Naive thymus-derived CD8-positive, alpha-beta T cell (primary cell): ENCODE measurements around the gene INTS7. TPM values are rescaled to one million over a fixed set of nuclear protein-coding genes. Genes with fewer than 3 reads are reported as not detected.

Source experiments
- ATAC-seq, 2 donors: fragments of 150-1000 bp; cut with Tn5 transposase in 1 of 2; sonication (Bioruptor Pico), chemical (Tn5 transposase) in 1 of 2; 1 replicate in 1 of 2; 2 replicates in 1 of 2; pipeline ENCODE4 v1.10.0; 2021; ENCODE audit warnings: mild to moderate bottlenecking in 2 of 2, moderate library complexity in 2 of 2
- POLR2A ChIA-PET: fragments of 350-600 bp; sonication (Branson Sonifier 250); formaldehyde crosslinking; loops from one replicate; lab custom pipeline; 2021; ENCODE audit warnings: antibody characterized with exemption; lab: Charles Lee
- DNase-seq, 10 donors: peaks; one replicate each; pipeline versions ENCODE4 v3.0.0 to v3.0.0-alpha.2; 2020 to 2022
- H3K27ac Mint-ChIP-seq, 10 donors: one replicate each; pipeline ENCODE4 v1.8.0; 2020 to 2022; ENCODE audit warnings: mild to moderate bottlenecking in 10 of 10, mixed read lengths in 10 of 10, moderate library complexity in 4 of 10, inconsistent platforms in 1 of 10
- H3K27me3 Mint-ChIP-seq, 5 donors: one replicate each; pipeline ENCODE4 v1.8.0; 2021 to 2022; ENCODE audit warnings: mixed read lengths in 5 of 5
- H3K36me3 Mint-ChIP-seq, 3 donors: one replicate each; pipeline ENCODE4 v1.8.0; 2020 to 2022; ENCODE audit warnings: mixed read lengths in 3 of 3, mild to moderate bottlenecking in 2 of 3, inconsistent platforms in 1 of 3
- H3K4me1 Mint-ChIP-seq, 4 donors: one replicate each; pipeline ENCODE4 v1.8.0; 2021 to 2022; ENCODE audit warnings: mixed read lengths in 4 of 4
- H3K4me3 Mint-ChIP-seq, 10 donors: one replicate each; pipeline ENCODE4 v1.8.0; 2020 to 2022; ENCODE audit warnings: mild to moderate bottlenecking in 10 of 10, mixed read lengths in 10 of 10, moderate library complexity in 6 of 10, inconsistent platforms in 1 of 10
- H3K9me3 Mint-ChIP-seq, 9 donors: one replicate each; pipeline ENCODE4 v1.8.0; 2020 to 2022; ENCODE audit warnings: mixed read lengths in 9 of 9, mild to moderate bottlenecking in 3 of 9, inconsistent platforms in 1 of 9, moderate library complexity in 1 of 9
- polyA plus RNA-seq, 3 donors: library from polyadenylated mRNA; unstranded; fragments of 300-500 nt; fragmentation: Illumina TruSeq; gene quantifications; one replicate each; pipeline ENCODE4 v1.2.3, GENCODE V29; 2021
- total RNA-seq, 8 experiments: library from RNA in 2 of 8; stranded (reverse) in 2 of 8; gene quantifications; one replicate each; pipeline ENCODE4 v1.2.3 and lab custom pipeline; 2021 to 2026

INTS7 gene
- total and polyA plus RNA-seq, 5 experiments from 2014 or later = 6.2 to 8.1 (median 7.6) TPM

GRCh38 chr1:212055333-212055732 is 20.0 kb upstream of the INTS7 start:
- no peak for ATAC-seq
- POLR2A ChIA-PET = interaction anchor here (0.7 kb wide), 1 partner anchor 550 kb away, joined by 5 read pairs; no protein-coding TSS in a partner anchor
- peaks cover 11 to 27% (median 20%) of the 10 kb centered on the region in 9 donors for H3K9me3 Mint-ChIP-seq
- peaks cover 0 to 10% (median 0%) of the 10 kb centered on the region in 5 donors for H3K27me3 Mint-ChIP-seq
- peak overlapping the region in 1 of 10 donors; percentile 46 for H3K27ac Mint-ChIP-seq
- no peak for DNase-seq
- peaks cover 0 to 2% (median 0%) of the 10 kb centered on the region in 4 donors for H3K4me1 Mint-ChIP-seq
- H3K36me3 Mint-ChIP-seq = peaks cover 4 to 19% (median 15%) of the 10 kb centered on the region in 3 donors
- no peak overlapping the region for H3K4me3 Mint-ChIP-seq

DNA sequence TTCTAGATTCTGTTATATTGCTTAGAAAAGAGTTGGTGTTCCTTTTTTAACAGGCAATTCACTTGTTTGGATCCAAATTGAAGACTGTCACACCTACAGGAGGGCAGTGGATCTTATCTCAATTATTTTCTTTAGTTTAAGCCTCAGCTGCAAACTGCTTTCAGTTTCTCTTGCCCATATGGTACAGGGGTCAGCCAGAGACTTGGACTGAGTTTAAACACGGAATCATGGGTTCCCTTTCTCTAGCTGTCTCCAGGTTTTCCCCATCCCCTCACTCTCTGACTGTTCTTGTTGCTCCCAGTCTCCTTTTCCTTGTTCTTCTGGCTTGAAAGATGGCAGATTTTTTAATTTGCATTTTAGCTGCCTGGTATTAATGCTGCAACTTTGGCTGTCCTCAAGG is 18.6 kb upstream of the INTS7 start:
- Mint-ChIP-seq H3K9me3 (peaks cover 11 to 27% (median 20%) of the 10 kb centered on the region in 9 donors), H3K4me3 (no peak overlapping the region), H3K4me1 (peaks cover 0 to 2% (median 0%) of the 10 kb centered on the region in 4 donors), H3K36me3 (peaks cover 4 to 19% (median 15%) of the 10 kb centered on the region in 3 donors), H3K27ac (no peak overlapping the region), H3K27me3 (peaks cover 0 to 10% (median 0%) of the 10 kb centered on the region in 5 donors)
- no peak for DNase-seq
- POLR2A ChIA-PET = no interaction called here
- no peak for ATAC-seq

- Mint-ChIP-seq H3K27ac (no peak overlapping the region), H3K4me1 (peaks cover 0 to under 1% (median 0%) of the 10 kb centered on the region in 4 donors), H3K9me3 (no peaks in the 10 kb centered on the region), H3K36me3 (no peaks in the 10 kb centered on the region), H3K27me3 (peaks cover 0 to under 1% (median under 1%) of the 10 kb centered on the region in 5 donors), H3K4me3 (no peak overlapping the region)
- POLR2A ChIA-PET = no interaction called here
- ATAC-seq (no peak), DNase-seq (no peak)
Observed at GRCh38 chr1:212045981-212046380, 10.6 kb upstream of the INTS7 start.

DNA sequence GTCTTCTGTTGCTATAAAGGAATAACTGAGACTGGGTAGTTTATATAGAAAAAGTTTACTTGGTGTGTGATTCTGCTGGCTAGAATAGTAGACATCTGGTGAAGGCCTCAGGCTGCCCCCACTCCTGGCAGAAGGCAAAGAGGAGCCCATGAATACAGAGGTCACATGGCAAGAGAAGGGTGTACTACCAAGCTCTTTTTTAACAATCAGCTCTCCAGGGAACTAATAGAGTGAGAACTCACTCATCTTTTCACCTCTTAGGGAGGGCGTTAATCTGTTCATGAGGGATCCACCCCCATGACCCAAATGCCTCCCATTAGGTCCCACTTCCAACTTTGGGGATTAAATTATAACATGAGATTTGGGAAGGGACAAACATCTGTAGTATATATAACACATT is 9.5 kb upstream of the INTS7 start:
- peaks cover 0 to 2% (median under 1%) of the 10 kb centered on the region in 4 donors for H3K4me1 Mint-ChIP-seq
- H3K27me3 Mint-ChIP-seq = peaks cover 0 to 3% (median 2%) of the 10 kb centered on the region in 5 donors
- no peaks in the 10 kb centered on the region for H3K36me3 Mint-ChIP-seq
- H3K4me3 Mint-ChIP-seq = no peak overlapping the region
- H3K27ac Mint-ChIP-seq = no peak overlapping the region
- no peak for DNase-seq
- ATAC-seq = no peak
- POLR2A ChIA-PET = interaction anchor here (0.6 to 0.7 kb wide), 2 partner anchors 475 to 538 kb away, joined by 3 to 4 read pairs; no protein-coding TSS in a partner anchor
- H3K9me3 Mint-ChIP-seq = no peaks in the 10 kb centered on the region

DNA sequence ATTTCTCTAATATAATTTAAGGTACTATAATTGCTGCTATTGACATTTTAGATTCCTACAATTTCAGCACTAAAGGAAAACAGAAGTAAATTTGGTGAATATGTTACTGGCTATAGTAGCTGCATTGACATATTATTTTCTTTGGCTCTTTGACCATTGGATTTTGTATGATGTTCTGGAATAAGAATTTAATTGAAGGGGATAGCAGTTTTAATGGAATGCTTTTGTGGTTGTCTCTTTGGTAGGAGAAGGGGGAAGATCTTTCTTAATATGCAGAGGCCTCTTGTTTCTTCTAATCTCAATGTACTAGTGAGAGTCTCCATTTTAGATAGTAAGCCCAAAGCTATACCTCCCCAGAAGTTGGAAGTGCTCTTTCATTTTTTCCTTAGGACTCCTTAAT is 7.1 kb upstream of the INTS7 start:
- no peak overlapping the region for H3K4me3 Mint-ChIP-seq
- peaks cover 0 to 2% (median under 1%) of the 10 kb centered on the region in 4 donors for H3K4me1 Mint-ChIP-seq
- no peak overlapping the region for H3K27ac Mint-ChIP-seq
- ATAC-seq (no peak), DNase-seq (no peak)
- POLR2A ChIA-PET = no interaction called here
- no peaks in the 10 kb centered on the region for H3K36me3 Mint-ChIP-seq
- H3K9me3 Mint-ChIP-seq = no peaks in the 10 kb centered on the region
- H3K27me3 Mint-ChIP-seq = peaks cover 0 to 11% (median 10%) of the 10 kb centered on the region in 5 donors

- no peak overlapping the region for H3K27ac Mint-ChIP-seq
- ATAC-seq (no peak), DNase-seq (no peak)
- POLR2A ChIA-PET = no interaction called here
- H3K9me3 Mint-ChIP-seq = no peaks in the 10 kb centered on the region
- peaks cover 0 to 16% (median 6%) of the 10 kb centered on the region in 4 donors for H3K4me1 Mint-ChIP-seq
- peaks cover 0 to 13% (median 11%) of the 10 kb centered on the region in 5 donors for H3K27me3 Mint-ChIP-seq
- no peaks in the 10 kb centered on the region for H3K36me3 Mint-ChIP-seq
- H3K4me3 Mint-ChIP-seq = peak overlapping the region in 3 of 10 donors; percentile 35 to 62 (median 51)
Observed at GRCh38 chr1:212040629-212041412, 5.5 kb upstream of the INTS7 start.

GRCh38 chr1:212039622-212040021 is 4.3 kb upstream of the INTS7 start:
- POLR2A ChIA-PET = no interaction called here
- Mint-ChIP-seq H3K27ac (no peak overlapping the region), H3K27me3 (peaks cover 0 to 17% (median 11%) of the 10 kb centered on the region in 5 donors), H3K36me3 (peaks cover 0 to 2% (median 0%) of the 10 kb centered on the region in 3 donors), H3K4me3 (no peak overlapping the region), H3K4me1 (peaks cover 0 to 28% (median 15%) of the 10 kb centered on the region in 4 donors), H3K9me3 (no peaks in the 10 kb centered on the region)
- no peak for ATAC-seq
- no peak for DNase-seq

- H3K36me3 Mint-ChIP-seq = peaks cover 0 to 2% (median 0%) of the 10 kb centered on the region in 3 donors
- no peak overlapping the region for H3K4me3 Mint-ChIP-seq
- H3K4me1 Mint-ChIP-seq = peaks cover 3 to 42% (median 23%) of the 10 kb centered on the region in 4 donors
- no peaks in the 10 kb centered on the region for H3K9me3 Mint-ChIP-seq
- H3K27ac Mint-ChIP-seq = no peak overlapping the region
- POLR2A ChIA-PET = no interaction called here
- DNase-seq (no peak), ATAC-seq (no peak)
- H3K27me3 Mint-ChIP-seq = peaks cover 0 to 17% (median 11%) of the 10 kb centered on the region in 5 donors
Observed at GRCh38 chr1:212037900-212038299, 2.5 kb upstream of the INTS7 start.

DNA sequence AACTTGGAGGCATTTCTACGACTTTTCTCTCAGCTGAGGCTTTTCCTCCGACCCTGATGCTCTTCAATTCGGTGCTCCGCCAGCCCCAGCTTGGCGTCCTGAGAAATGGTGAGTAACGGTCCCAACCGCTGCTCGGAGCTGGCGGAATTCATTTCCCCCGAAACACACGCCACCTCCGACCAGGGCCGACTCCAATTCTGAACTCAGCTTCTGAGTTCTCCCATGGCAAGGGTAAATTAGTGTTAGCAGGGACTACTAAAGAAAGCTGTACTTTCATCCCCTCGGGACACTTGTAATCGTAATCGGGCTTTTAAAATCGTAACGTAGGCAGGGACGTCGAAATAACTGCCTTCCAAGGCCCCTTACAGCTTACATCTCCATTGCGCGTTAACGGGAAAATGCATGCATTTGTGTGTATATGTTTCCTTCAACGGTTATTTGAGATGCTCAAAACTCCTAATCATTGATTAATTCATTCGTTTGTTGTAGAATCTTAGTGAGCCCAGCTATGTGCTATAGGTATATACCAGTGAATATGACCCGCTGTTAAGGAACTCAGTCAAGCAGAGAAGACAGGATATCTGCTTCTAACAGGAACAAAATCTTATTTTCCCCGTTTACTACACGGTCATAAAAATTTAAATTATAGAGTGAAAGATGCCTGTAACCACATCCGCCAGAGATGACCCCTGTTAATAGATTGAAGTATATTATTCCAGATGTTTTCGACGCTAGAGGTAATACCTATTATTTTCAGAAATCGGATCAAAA is 663 bp upstream of the INTS7 start:
- Mint-ChIP-seq H3K4me1 (peaks cover 14 to 59% (median 39%) of the 10 kb centered on the region in 4 donors), H3K27me3 (peaks cover 0 to 17% (median 10%) of the 10 kb centered on the region in 5 donors), H3K9me3 (no peaks in the 10 kb centered on the region), H3K36me3 (peaks cover 0 to 2% (median under 1%) of the 10 kb centered on the region in 3 donors), H3K4me3 (peak overlapping the region; percentile 92 to 100 (median 99)), H3K27ac (peak overlapping the region; percentile 49 to 99 (median 98))
- ATAC-seq (peak in 1 of 2 donors; percentile 3), DNase-seq (no peak)
- POLR2A ChIA-PET = interaction anchor here (0.9 to 3.8 kb wide), 4 partner anchors 251 to 619 kb away, joined by 3 to 29 read pairs (median 5); partner anchors contain the start of gene PPP2R5A

- Mint-ChIP-seq H3K4me1 (peaks cover 16 to 63% (median 41%) of the 10 kb centered on the region in 4 donors), H3K4me3 (peak overlapping the region; percentile 92 to 100 (median 99)), H3K27ac (peak overlapping the region; percentile 94 to 99 (median 98)), H3K9me3 (no peaks in the 10 kb centered on the region), H3K27me3 (peaks cover 0 to 14% (median 8%) of the 10 kb centered on the region in 5 donors), H3K36me3 (peaks cover 0 to 4% (median 2%) of the 10 kb centered on the region in 3 donors)
- POLR2A ChIA-PET = interaction anchor here (1.2 to 3.8 kb wide), 3 partner anchors 252 to 354 kb away, joined by 3 to 29 read pairs (median 7); partner anchors contain the start of gene PPP2R5A
- ATAC-seq = peak in 1 of 2 donors; percentile 6
- DNase-seq = peak in 1 of 10 donors; percentile 13
Observed at GRCh38 chr1:212034516-212035122, 738 bp downstream of the INTS7 start.

GRCh38 chr1:212030936-212031528 is 4.3 kb downstream of the INTS7 start:
- no peak overlapping the region for H3K4me3 Mint-ChIP-seq
- DNase-seq (no peak), ATAC-seq (no peak)
- peaks cover 22 to 58% (median 49%) of the 10 kb centered on the region in 4 donors for H3K4me1 Mint-ChIP-seq
- no peak overlapping the region for H3K27ac Mint-ChIP-seq
- peaks cover 0 to 7% (median 3%) of the 10 kb centered on the region in 3 donors for H3K36me3 Mint-ChIP-seq
- POLR2A ChIA-PET = no interaction called here
- no peaks in the 10 kb centered on the region for H3K9me3 Mint-ChIP-seq
- H3K27me3 Mint-ChIP-seq = peaks cover 0 to 4% (median 0%) of the 10 kb centered on the region in 5 donors
